ENCODE data around the gene TPM4. TPM values are rescaled to one million over a fixed set of nuclear protein-coding genes. Genes with fewer than 3 reads are reported as not detected.
"Not testable (repeated sequence)": the region's sequence is repeated elsewhere in the genome, so short reads cannot be mapped to it uniquely, and the experiment has no call there.

Gene TPM4
- 162 TPM for polyA plus RNA-seq (ENCODE audit: insufficient read length)

DNA sequence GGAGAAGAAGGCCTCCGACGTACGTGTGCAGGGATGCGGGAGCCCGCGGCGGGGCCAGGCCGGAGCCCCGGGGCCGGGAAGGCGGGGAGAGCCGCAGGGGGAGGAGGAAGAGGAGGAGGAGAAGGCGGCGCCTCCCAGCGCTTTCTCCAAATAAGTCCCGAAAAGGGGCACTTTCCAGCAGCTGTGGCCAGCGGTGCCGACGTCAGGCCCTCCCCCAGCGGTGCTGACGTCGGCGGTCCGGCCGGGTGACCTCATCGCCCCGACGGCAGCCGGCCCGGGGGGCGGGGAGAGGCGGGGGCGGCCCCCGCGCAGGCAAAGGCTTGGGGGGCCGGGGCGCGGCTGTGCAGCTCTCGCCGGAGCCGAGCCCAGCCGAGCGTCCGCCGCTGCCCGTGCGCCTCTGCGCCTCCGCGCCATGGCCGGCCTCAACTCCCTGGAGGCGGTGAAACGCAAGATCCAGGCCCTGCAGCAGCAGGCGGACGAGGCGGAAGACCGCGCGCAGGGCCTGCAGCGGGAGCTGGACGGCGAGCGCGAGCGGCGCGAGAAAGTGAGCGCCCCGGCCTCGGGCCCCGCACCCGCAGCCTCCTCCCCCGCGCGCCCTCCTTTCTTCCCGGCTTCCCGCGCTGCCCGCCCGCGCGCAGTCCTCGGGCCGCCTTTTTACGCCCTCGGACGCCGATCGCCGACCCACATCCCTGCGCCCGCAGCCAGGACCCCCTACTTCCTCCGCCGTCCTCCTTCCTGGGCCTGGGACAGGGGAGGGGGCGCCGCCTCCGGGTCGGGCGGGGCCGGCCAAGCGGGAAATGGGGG lies at the start of gene TPM4:
Gene TPM4 (plus strand): TSS at position 342 of the 804 bp plus-strand sequence. CDS start 71 bp downstream, at position 413.
- peak; percentile 80 for DNase-seq (ENCODE audit: low read depth)

GRCh38 chr19:16026756-16027155 lies 49.5 kb upstream of the TPM4 start:
- DNase-seq (ENCODE audit: low read depth), result no peak

GRCh38 chr19:16027528-16027927 lies 48.8 kb upstream of the TPM4 start:
- no peak for DNase-seq (ENCODE audit: low read depth)

- DNase-seq (ENCODE audit: low read depth), result not testable (repeated sequence)
These were observed 46.1 kb upstream of the TPM4 start for GRCh38 chr19:16030155-16030554.

- DNase-seq (ENCODE audit: low read depth), result no peak
These were observed 45.1 kb upstream of the TPM4 start for GRCh38 chr19:16030964-16031871.

DNA sequence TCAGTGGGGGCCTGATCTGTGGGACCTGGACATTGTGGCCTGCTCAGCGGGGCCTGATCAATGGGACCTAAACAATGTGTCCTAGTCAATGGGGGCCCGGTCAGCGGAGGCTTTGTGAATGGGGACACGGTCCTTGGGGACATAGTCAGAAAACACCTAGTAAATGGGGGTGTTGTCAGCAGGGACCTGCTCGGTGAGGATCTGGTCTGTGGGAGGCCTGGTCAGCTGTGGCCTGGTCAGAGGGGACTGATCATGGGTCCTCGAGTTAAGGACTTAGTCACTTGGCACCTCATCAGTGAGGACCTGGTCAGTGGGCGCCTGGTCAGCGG lies 44.5 kb upstream of the TPM4 start:
- DNase-seq (ENCODE audit: low read depth), result no peak

DNA sequence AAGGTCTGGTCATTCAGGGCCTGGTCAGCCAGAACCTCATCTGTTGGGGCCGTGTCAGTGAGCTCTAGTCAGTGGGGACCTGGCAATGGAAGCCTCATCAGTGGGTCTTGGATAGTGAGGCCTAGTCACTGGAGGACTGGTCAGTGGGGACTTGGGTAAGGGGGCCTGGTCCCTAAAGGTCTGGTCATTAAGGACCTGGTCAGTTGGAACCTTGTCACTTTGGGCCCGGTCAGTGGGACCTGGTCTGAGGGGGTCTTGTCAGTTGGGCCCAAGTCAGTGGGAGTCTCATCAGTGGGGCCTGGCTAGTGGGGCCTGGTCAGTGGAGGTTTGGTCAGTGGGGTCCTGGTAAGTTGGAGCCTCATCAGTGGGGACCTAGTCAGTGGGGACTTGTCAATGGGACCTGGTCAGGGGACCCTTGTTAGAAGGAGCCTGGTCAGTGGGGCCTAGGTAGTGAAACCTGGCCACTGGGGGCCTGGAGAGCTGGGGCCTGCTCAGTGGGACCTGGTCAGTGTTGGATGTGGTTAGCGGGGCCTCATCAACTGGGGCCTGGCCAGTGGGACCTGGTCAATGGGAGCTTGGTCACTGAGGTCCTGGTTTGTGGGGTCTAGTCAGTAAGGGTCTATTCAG lies 43.7 kb upstream of the TPM4 start:
- no peak for DNase-seq (ENCODE audit: low read depth)

DNA sequence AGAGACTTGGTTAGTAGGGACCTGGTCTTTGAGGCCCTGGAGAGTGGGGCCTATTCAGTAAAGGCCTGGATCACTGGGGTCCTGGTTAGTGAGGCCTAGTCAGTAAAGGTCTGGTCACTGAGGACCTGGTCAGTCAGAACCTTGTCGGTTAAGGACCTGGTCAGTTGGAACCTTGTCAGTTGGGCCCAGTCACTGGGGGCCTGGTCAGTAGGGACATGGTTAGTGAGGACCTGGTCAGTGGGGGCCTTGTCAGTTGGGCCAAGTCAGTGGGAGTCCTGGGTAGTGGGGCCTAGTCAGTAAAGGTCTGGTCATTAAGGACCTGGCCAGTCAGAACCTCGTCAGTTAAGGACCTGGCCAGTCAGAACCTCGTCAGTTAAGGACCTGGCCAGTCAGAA lies 43.2 kb upstream of the TPM4 start:
- DNase-seq (ENCODE audit: low read depth), result no peak

DNA sequence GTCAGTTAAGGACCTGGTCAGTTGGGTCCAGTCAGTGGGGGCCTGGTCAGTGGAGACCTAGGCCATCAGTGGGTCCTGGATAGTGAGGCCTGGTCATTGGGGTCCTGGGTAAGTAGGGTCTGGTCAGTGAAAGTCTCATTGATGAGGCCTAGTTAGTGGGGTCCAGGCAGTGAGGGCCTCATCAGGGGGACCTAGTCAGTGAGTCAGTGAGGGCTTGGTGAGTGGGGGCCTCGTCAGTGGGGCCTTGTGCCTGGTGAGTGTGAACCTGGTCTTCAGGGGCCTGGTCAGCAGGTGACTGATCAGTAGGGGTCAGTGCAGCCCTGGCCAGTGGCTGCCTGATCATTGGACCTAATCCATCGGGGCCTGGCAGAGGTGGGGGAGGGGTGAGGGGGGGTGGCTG lies 42.6 kb upstream of the TPM4 start:
- no peak for DNase-seq (ENCODE audit: low read depth)

- no peak for DNase-seq (ENCODE audit: low read depth)
These were observed 42.1 kb upstream of the TPM4 start for GRCh38 chr19:16034180-16034579.

GRCh38 chr19:16034958-16035560 lies 41.2 kb upstream of the TPM4 start:
- no peak for DNase-seq (ENCODE audit: low read depth)

- DNase-seq (ENCODE audit: low read depth), result no peak
These were observed 40.5 kb upstream of the TPM4 start for GRCh38 chr19:16035601-16036297.

- DNase-seq (ENCODE audit: low read depth), result no peak
These were observed 39.8 kb upstream of the TPM4 start for GRCh38 chr19:16036397-16036925.

- DNase-seq (ENCODE audit: low read depth), result no peak
These were observed 39.4 kb upstream of the TPM4 start for GRCh38 chr19:16036941-16037340.

DNA sequence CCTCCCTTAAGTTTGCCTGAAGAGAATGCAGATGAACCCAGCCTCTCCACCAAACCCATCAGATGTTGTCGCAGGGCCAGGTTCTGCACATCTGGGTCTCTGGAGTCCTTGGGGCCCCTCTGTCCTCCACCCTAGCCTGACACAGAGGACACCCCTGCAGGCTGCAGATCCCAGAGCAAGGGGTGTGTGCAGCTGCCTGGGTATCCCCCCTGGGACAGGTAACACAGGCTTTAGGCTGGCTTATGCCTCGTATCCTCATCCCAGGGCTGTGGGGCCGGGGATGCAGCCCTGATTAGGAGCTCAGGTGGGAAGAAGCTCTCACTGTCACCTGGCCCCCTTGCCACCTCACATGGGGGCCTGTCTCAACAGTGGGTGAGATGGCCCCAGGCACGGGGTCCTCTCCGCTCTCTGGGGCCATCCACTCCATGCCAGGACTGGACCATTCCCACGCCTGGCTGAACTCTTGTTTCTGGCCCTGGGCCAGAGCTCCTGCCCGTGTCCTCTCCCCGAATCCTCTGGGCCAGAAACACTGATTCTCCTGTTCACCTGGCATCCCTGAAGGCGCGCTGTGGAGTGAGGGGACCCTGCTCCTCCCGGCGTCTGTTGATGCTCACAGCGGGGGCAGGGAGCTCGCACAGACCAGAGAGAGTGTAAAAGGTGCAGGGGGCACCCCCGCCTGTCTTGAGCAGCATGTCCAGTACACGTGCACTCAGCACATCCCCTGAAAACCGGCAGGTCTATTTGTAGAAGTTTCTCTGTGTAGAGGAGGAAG lies 38.7 kb upstream of the TPM4 start:
- no peak for DNase-seq (ENCODE audit: low read depth)

- no peak for DNase-seq (ENCODE audit: low read depth)
These were observed 38.0 kb upstream of the TPM4 start for GRCh38 chr19:16038196-16038695.

- no peak for DNase-seq (ENCODE audit: low read depth)
These were observed 37.2 kb upstream of the TPM4 start for GRCh38 chr19:16039081-16039480.

DNA sequence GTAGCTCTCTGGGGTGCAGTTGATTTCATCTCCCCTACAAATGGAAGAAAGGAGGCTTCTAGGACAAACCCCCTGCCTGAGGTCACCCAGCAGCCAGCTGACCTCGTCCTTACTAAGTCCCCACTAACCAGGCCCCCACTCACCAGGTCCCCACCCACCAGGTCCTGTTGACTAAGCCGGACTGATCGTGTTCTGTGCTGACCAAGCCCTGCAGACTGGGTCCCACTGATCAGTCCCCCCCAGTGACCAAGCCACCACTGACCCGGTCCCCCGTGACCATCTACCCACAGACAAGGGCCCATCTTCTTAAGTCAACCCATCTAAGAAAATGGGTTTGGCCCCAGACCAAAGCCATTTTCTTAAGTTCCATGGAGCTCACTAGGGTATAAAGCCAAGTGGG lies 36.8 kb upstream of the TPM4 start:
- no peak for DNase-seq (ENCODE audit: low read depth)

- DNase-seq (ENCODE audit: low read depth), result no peak
These were observed 35.7 kb upstream of the TPM4 start for GRCh38 chr19:16040642-16041041.
